ENCODE data around the gene POLR2E.

GRCh38 chr19:1108291-1109031 is 13.3 kb upstream of the POLR2E start:
- TF ChIP-seq, protein P1, sequence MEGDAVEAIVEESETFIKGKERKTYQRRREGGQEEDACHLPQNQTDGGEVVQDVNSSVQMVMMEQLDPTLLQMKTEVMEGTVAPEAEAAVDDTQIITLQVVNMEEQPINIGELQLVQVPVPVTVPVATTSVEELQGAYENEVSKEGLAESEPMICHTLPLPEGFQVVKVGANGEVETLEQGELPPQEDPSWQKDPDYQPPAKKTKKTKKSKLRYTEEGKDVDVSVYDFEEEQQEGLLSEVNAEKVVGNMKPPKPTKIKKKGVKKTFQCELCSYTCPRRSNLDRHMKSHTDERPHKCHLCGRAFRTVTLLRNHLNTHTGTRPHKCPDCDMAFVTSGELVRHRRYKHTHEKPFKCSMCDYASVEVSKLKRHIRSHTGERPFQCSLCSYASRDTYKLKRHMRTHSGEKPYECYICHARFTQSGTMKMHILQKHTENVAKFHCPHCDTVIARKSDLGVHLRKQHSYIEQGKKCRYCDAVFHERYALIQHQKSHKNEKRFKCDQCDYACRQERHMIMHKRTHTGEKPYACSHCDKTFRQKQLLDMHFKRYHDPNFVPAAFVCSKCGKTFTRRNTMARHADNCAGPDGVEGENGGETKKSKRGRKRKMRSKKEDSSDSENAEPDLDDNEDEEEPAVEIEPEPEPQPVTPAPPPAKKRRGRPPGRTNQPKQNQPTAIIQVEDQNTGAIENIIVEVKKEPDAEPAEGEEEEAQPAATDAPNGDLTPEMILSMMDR (conservative IDR thresholded peaks at IDR 0.05; ENCODE audit: low read depth, low read length): no peak
- no peak for TF ChIP-seq EZH2 (IDR thresholded peaks at IDR 0.05; ENCODE audit: borderline replicate concordance, low read depth, low read length, poor library complexity, severe bottlenecking)

Measured in A673 (cell line).